HFFc6 (cell line): ENCODE measurements around the gene NFIL3. TPM values are rescaled to one million over a fixed set of nuclear protein-coding genes. Genes with fewer than 3 reads are reported as not detected.

ENCODE experiments used
- DNase-seq: peaks from one replicate; pipeline ENCODE4 v3.0.0-alpha.2; 2018
- H3K27ac Mint-ChIP-seq: 2 replicates; pipeline ENCODE4 v1.8.0; 2020; ENCODE audit warnings: mild to moderate bottlenecking, mixed read lengths
- H3K27me3 Mint-ChIP-seq: 2 replicates; pipeline ENCODE4 v1.8.0; 2021; ENCODE audit warnings: mild to moderate bottlenecking, moderate library complexity, mixed read lengths; ENCODE audit not compliant: insufficient read depth
- H3K36me3 Mint-ChIP-seq: 2 replicates; pipeline ENCODE4 v1.8.0; 2021; ENCODE audit warnings: low read depth, mixed read lengths
- H3K4me1 Mint-ChIP-seq: 2 replicates; pipeline ENCODE4 v1.8.0; 2020; ENCODE audit warnings: low read depth, mixed read lengths
- H3K4me3 Mint-ChIP-seq: 2 replicates; pipeline ENCODE4 v1.8.0; 2020; ENCODE audit warnings: mild to moderate bottlenecking, moderate library complexity, mixed read lengths
- H3K9me3 Mint-ChIP-seq: 2 replicates; pipeline ENCODE4 v1.8.0; 2020; ENCODE audit warnings: mild to moderate bottlenecking, mixed read lengths
- CTCF ChIP-seq: fragments of 200-600 bp; sonication (generic); IDR thresholded peaks from 2 replicates; pipeline ENCODE4 v1.5.0; 2021; ENCODE audit warnings: antibody characterized with exemption, mild to moderate bottlenecking
- total RNA-seq, 6 experiments: library from RNA; stranded (reverse); fragmentation: NEBNext Ultra II Directional; extraction: Animal tissue kit (Norgen Biotek cat#: 25700); gene quantifications; 2 replicates in 1 of 6; 3 replicates in 5 of 6; pipeline ENCODE4 v1.2.3, GENCODE V29; 2021

NFIL3 gene
- total RNA-seq, 6 experiments from 2014 or later: 11.8 to 18.5 (median 17.4) TPM

DNA sequence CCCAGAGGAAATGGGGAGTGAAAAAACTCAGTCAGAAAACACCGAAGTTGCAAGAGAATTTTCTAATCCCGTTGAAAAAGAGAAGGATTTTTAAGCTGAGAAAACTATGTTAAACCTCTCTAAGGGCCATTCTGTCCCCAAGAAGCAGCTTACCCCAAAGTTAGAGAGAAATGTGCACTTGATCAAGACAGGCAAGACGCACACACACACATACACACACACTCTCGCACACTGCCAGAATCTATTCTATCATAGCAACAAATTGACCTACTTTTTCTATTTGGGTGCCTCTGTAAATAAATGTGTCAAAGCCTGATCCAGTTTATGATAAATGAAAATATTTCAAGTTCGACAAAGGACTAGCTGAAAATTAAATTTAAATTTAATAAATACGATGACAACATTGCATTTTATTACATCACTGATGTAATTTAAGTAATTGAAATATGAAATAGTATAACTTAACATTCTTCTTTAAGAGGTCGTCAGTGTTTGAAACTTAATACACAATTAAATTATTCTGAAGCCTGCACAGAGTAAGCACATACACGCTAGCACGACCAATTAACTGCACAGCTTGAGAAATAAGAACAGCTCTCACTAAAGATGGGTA is 5.9 kb downstream of the NFIL3 start:
- Mint-ChIP-seq H3K4me3 (peak overlapping the region; percentile 49; the same call in 1 of the 2 replicates), H3K36me3 (peaks cover 12% of the 10 kb centered on the region), H3K27me3 (no peaks in the 10 kb centered on the region), H3K9me3 (no peaks in the 10 kb centered on the region), H3K27ac (peak overlapping the region; percentile 49), H3K4me1 (peaks cover 87% of the 10 kb centered on the region)
- DNase-seq: no peak
- no peak for TF ChIP-seq CTCF

DNA sequence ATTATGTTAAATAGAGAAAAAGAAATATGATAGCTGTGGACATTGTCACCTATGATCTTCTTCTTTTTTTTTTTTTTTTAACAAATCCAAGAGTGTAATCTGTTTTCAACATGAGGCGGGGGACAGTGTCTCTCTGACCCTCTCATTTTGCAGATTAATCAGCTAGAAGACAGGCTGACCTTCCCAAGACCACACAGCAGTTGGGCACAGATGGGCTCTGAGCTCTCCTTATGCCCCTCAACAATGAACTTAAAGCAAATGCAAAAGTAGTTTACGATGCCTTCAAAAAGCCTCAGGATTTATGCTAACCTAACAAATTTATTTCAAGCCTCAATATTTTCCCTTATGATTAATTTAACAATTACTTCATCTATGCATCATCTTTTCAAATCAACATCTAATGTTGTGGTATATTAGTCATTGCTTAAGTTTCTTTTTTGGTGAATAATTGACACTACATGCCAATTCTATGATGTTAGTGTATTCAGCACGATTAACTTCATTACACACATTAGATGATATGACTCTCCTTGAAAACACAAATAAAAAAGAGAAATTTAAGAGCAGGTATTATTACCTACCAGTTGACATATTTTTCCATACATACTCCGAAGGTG is 7.4 kb downstream of the NFIL3 start:
- Mint-ChIP-seq H3K27ac (peak overlapping the region; percentile 67; the same call in 1 of the 2 replicates), H3K36me3 (peaks cover 12% of the 10 kb centered on the region), H3K27me3 (no peaks in the 10 kb centered on the region), H3K4me1 (peaks cover 94% of the 10 kb centered on the region), H3K9me3 (no peaks in the 10 kb centered on the region), H3K4me3 (peak overlapping the region; percentile 47)
- peak; percentile 25 for DNase-seq
- TF ChIP-seq CTCF: no peak

DNA sequence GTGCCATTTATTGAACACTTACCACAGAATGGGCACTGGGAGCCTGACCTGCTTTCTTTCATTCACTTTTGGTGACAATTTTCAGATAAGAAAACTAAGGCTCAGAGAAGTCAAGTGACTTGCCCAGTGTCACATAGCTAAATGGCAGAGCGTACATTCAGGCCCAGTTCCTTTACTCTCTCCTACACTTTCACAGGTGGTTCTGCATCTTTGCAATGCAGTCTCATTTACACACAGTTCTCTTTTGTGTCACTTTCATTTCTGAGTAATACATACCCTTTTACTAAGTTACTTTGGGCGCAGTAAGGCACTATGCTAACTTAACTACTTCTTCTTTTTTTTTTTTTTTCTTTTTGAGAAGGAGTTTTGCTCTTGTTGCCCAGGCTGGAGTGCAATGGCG is 8.3 kb downstream of the NFIL3 start:
- no peaks in the 10 kb centered on the region for H3K9me3 Mint-ChIP-seq
- peaks cover 18% of the 10 kb centered on the region for H3K36me3 Mint-ChIP-seq
- TF ChIP-seq CTCF: no peak
- peaks cover 97% of the 10 kb centered on the region for H3K4me1 Mint-ChIP-seq
- no peak overlapping the region for H3K4me3 Mint-ChIP-seq
- peaks cover 3% of the 10 kb centered on the region; the same call in 1 of the 2 replicates for H3K27me3 Mint-ChIP-seq
- no peak overlapping the region for H3K27ac Mint-ChIP-seq
- DNase-seq: no peak

DNA sequence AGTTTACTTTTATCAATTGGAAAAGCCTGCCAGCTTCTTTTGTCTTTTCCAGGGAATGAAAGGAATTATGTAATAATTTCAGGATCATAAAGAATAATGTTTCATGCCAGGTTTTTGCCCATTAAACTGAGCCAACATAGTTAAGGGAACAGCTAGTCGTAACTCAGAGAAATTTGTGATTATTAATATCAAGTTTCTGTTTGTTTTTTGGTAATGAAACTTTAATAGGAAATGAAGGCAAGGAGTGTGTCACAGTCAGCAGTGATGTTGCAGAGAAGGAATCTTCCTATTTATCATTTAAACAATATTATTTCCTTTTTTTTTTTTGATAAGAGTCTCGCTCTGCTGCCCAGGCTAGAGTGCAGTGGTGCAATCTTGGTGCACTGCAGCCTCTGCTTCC is 10.7 kb downstream of the NFIL3 start:
- DNase-seq: no peak
- Mint-ChIP-seq H3K9me3 (no peaks in the 10 kb centered on the region), H3K36me3 (peaks cover 31% of the 10 kb centered on the region), H3K27me3 (peaks cover 3% of the 10 kb centered on the region; the same call in 1 of the 2 replicates), H3K4me1 (peaks cover 97% of the 10 kb centered on the region), H3K27ac (no peak overlapping the region; the same call in 1 of the 2 replicates), H3K4me3 (no peak overlapping the region)
- no peak for TF ChIP-seq CTCF

DNA sequence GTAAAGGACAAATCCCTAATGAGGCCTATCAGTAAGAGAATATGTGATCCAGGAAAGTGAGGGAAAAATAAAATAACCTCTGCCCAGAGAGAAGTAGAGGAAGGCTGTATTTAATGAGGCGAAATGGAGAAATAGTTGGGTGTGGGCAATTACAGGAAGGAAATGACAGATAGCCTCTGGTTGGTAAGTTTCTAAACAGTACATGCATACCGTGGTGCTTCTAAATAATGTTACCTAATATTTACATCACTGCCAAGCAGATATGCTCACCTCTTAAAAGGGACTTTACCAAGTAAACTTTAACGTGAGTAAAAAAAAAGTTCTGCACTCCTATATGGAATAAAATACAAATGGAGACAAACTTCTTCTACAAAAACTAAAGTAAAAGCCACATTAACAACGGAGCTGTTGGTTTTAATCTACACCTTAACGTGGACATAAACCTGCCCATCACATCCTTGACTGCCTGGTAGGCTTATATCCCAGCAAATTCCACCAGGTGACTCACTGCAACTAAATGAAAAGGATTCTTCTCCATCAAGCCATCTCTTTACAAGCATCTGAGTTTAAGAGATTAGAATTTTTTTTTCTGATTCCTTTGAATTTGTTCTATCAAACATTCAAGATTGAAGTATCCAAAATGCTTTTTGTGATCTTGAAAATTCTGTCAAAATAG is 12.4 kb downstream of the NFIL3 start:
- 0 out of 2 replicates have a peak, but pooled peaks have one; percentile 12 for TF ChIP-seq CTCF
- Mint-ChIP-seq H3K27ac (peak overlapping the region; percentile 40), H3K27me3 (peaks cover 3% of the 10 kb centered on the region; the same call in 1 of the 2 replicates), H3K9me3 (no peaks in the 10 kb centered on the region), H3K36me3 (peaks cover 43% of the 10 kb centered on the region), H3K4me1 (peaks cover 91% of the 10 kb centered on the region), H3K4me3 (peak overlapping the region; percentile 52)
- DNase-seq: peak; percentile 38
